SK-N-SH (cell line): ENCODE results near the gene FLYWCH1. TPM values are rescaled to one million over a fixed set of nuclear protein-coding genes. Genes with fewer than 3 reads are reported as not detected.
"Not testable (repeated sequence)": the region's sequence is repeated elsewhere in the genome, so short reads cannot be mapped to it uniquely, and the experiment has no call there.

Experiments used
- CTCF ChIA-PET: fragments of 300-600, 350-600 bp; formaldehyde crosslinking; extraction: SDS; loops from one replicate; lab custom pipeline; 2021; lab: Yijun Ruan, JAX
- POLR2A ChIA-PET: fragments of 350-600 bp; sonication (Branson Sonifier 250); formaldehyde crosslinking; extraction: SDS; loops from one replicate; lab custom pipeline; 2020; ENCODE audit warnings: antibody characterized with exemption, inconsistent platforms; lab: Yijun Ruan, JAX
- DNase-seq: peaks from one replicate; pipeline ENCODE4 v3.0.0; 2012
- H2AFZ ChIP-seq: fragments of 200-600 bp; sonication (generic); 2 replicates; pipeline ENCODE4 v1.8.1; 2016; ENCODE audit warnings: antibody characterized with exemption, mild to moderate bottlenecking, low read depth
- H3F3A ChIP-seq: fragments of 200-600 bp; sonication (generic); replicated peaks from 2 replicates; pipeline ENCODE3; 2016; ENCODE audit warnings: antibody characterized with exemption, mild to moderate bottlenecking; ENCODE audit not compliant: insufficient read depth
- H3K27ac ChIP-seq, 2 experiments: fragments of 200-500 bp in 1 of 2; fragments of 200-600 bp in 1 of 2; sonication (Bioruptor generic) in 1 of 2; sonication (generic), shearing (Covaris generic) in 1 of 2; 2 replicates each; pipeline versions ENCODE4 v1.5.1 to v1.6.1; 2014 to 2016; ENCODE audit warnings: low read depth in 2 of 2, inconsistent platforms in 1 of 2, low read length in 1 of 2, mild to moderate bottlenecking in 1 of 2, mixed read lengths in 1 of 2
- H3K27me3 ChIP-seq: fragments of 200-600 bp; sonication (generic), shearing (Covaris generic); 2 replicates; pipeline ENCODE4 v1.6.1; 2016; ENCODE audit warnings: mixed run types; ENCODE audit not compliant: insufficient read depth
- H3K36me3 ChIP-seq, 2 experiments: fragments of 200-500 bp in 1 of 2; fragments of 200-600 bp in 1 of 2; sonication (Bioruptor generic) in 1 of 2; sonication (generic) in 1 of 2; replicated peaks in 1 of 2; 2 replicates each; pipeline versions ENCODE3 to v1.5.1; 2014 to 2016; ENCODE audit warnings: low read length in 1 of 2, mild to moderate bottlenecking in 1 of 2; ENCODE audit not compliant: insufficient read depth in 2 of 2, control insufficient read depth in 1 of 2
- H3K4me1 ChIP-seq, 2 experiments: fragments of 200-500 bp in 1 of 2; fragments of 200-600 bp in 1 of 2; sonication (Bioruptor generic) in 1 of 2; sonication (generic), shearing (Covaris generic) in 1 of 2; 2 replicates each; pipeline versions ENCODE4 v1.5.1 to v1.6.1; 2014 to 2016; ENCODE audit warnings: low read depth in 1 of 2, low read length in 1 of 2, mixed run types in 1 of 2; ENCODE audit not compliant: insufficient read depth in 2 of 2, control insufficient read depth in 1 of 2
- H3K4me2 ChIP-seq: fragments of 200-600 bp; sonication (generic), shearing (Covaris generic); 2 replicates; pipeline ENCODE4 v1.6.1; 2017; ENCODE audit warnings: mixed run types
- H3K4me3 ChIP-seq, 2 experiments: fragments of 200-500 bp in 1 of 2; fragments of 200-600 bp in 1 of 2; sonication (Bioruptor generic) in 1 of 2; sonication (generic), shearing (Covaris generic) in 1 of 2; 2 replicates each; pipeline versions ENCODE4 v1.5.1 to v1.8.1; 2014 to 2016; ENCODE audit warnings: low read depth in 2 of 2, inconsistent platforms in 1 of 2, low read length in 1 of 2, mild to moderate bottlenecking in 1 of 2, mixed read lengths in 1 of 2, moderate library complexity in 1 of 2
- H3K79me2 ChIP-seq: fragments of 200-600 bp; sonication (generic); 2 replicates; pipeline ENCODE4 v1.8.1; 2017; ENCODE audit warnings: mild to moderate bottlenecking; ENCODE audit not compliant: insufficient read depth
- H3K9ac ChIP-seq: fragments of 200-600 bp; sonication (generic); 2 replicates; pipeline ENCODE4 v1.6.1; 2017; ENCODE audit warnings: mixed run types
- H3K9me2 ChIP-seq: fragments of 200-600 bp; sonication (generic); 2 replicates; pipeline ENCODE4 v1.6.1; 2017; ENCODE audit warnings: mixed run types
- H3K9me3 ChIP-seq: fragments of 200-600 bp; sonication (generic); 2 replicates; pipeline ENCODE4 v1.6.1; 2017; ENCODE audit warnings: mixed run types, mild to moderate bottlenecking, moderate library complexity
- H4K20me1 ChIP-seq: fragments of 200-600 bp; sonication (generic); 2 replicates; pipeline ENCODE4 v1.6.1; 2017; ENCODE audit warnings: mild to moderate bottlenecking, mixed run types; ENCODE audit not compliant: insufficient read depth
- CHD2 ChIP-seq: fragments of 150-350 bp; IDR thresholded peaks from 2 replicates; pipeline ENCODE4 v1.6.1; 2018; ENCODE audit warnings: low read length; ENCODE audit not compliant: partially characterized antibody
- EZH2phosphoT487 ChIP-seq: fragments of 200-600 bp; sonication (generic); IDR thresholded peaks from 2 replicates; pipeline ENCODE4 v1.6.1; 2017; ENCODE audit warnings: low read depth, mixed run types, mild to moderate bottlenecking, antibody characterized with exemption, moderate library complexity, borderline replicate concordance
- FOSL2 ChIP-seq: IDR thresholded peaks from 2 replicates; pipeline ENCODE4 v1.4.0; 2012; ENCODE audit warnings: low read depth, mild to moderate bottlenecking, moderate library complexity, borderline replicate concordance
- FOXJ3 ChIP-seq: sonication (generic); formaldehyde crosslinking; IDR thresholded peaks from 2 replicates; pipeline ENCODE4 v1.5.1; 2020; ENCODE audit warnings: mild to moderate bottlenecking, missing genetic modification reagents
- FOXM1 ChIP-seq: IDR thresholded peaks from 2 replicates; pipeline ENCODE4 v1.4.0; 2012; ENCODE audit warnings: low read depth, mild to moderate bottlenecking
- GABPA ChIP-seq: IDR thresholded peaks from 2 replicates; pipeline ENCODE4 v1.4.0; 2012; ENCODE audit warnings: low read depth, mild to moderate bottlenecking
- GATA2 ChIP-seq: sonication (generic); formaldehyde crosslinking; IDR thresholded peaks from 2 replicates; pipeline ENCODE4 v1.5.0; 2020; ENCODE audit warnings: mild to moderate bottlenecking, missing genetic modification reagents
- JUND ChIP-seq: IDR thresholded peaks from 2 replicates; pipeline ENCODE4 v1.4.0; 2012
- NFIC ChIP-seq: IDR thresholded peaks from 2 replicates; pipeline ENCODE4 v1.4.0; 2012; ENCODE audit warnings: borderline replicate concordance
- NRF1 ChIP-seq: IDR thresholded peaks from 2 replicates; pipeline ENCODE4 v1.6.1; 2012; ENCODE audit warnings: low read depth, mild to moderate bottlenecking, low read length
- RAD21 ChIP-seq: IDR thresholded peaks from 2 replicates; pipeline ENCODE4 v1.6.1; 2012; ENCODE audit warnings: mild to moderate bottlenecking, low read length
- REST ChIP-seq: IDR thresholded peaks from 2 replicates; pipeline ENCODE4 v1.6.1; 2012; ENCODE audit warnings: mild to moderate bottlenecking, low read depth, low read length, moderate library complexity
- RFX5 ChIP-seq: IDR thresholded peaks from 2 replicates; pipeline ENCODE4 v1.6.1; 2012; ENCODE audit warnings: mild to moderate bottlenecking, improper control_type of control experiment, low read length
- RXRA ChIP-seq: IDR thresholded peaks from 2 replicates; pipeline ENCODE4 v1.4.0; 2012; ENCODE audit warnings: low read depth, mild to moderate bottlenecking, borderline replicate concordance
- SIN3A ChIP-seq: IDR thresholded peaks from 2 replicates; pipeline ENCODE4 v1.6.1; 2012; ENCODE audit warnings: low read depth, mild to moderate bottlenecking, low read length, moderate library complexity, borderline replicate concordance
- SMC3 ChIP-seq: IDR thresholded peaks from 2 replicates; pipeline ENCODE4 v1.6.1; 2012; ENCODE audit warnings: low read depth, low read length, improper control_type of control experiment
- TEAD4 ChIP-seq: IDR thresholded peaks from 2 replicates; pipeline ENCODE4 v1.4.0; 2012; ENCODE audit warnings: mild to moderate bottlenecking, borderline replicate concordance; ENCODE audit not compliant: insufficient read depth
- YY1 ChIP-seq: IDR thresholded peaks from 2 replicates; pipeline ENCODE4 v1.4.0; 2012; ENCODE audit warnings: low read depth, mild to moderate bottlenecking
- WGBS: methylation state at CpG from one replicate; pipeline ENCODE4 v1.1.6; 2017; ENCODE audit warnings: low lambda C conversion rate; 5-methylcytosine and 5-hydroxymethylcytosine counted together
- polyA plus RNA-seq, 3 experiments: library from polyadenylated mRNA; depleted of rRNA; stranded (reverse); fragments of >200 nt; gene quantifications; 2 replicates each; pipeline ENCODE4 v1.2.3, GENCODE V29; 2012
- TF ChIP-seq, protein P1 (sequence below): fragments of 150-350 bp; IDR thresholded peaks from 2 replicates; pipeline ENCODE4 v1.6.1; 2017; ENCODE audit warnings: antibody characterized with exemption, low read length, low read depth, borderline replicate concordance

The FLYWCH1 gene
- polyA plus RNA-seq, 1 of the 3 experiments (the other 2 are of a cell fraction) = 30.1 TPM

GRCh38 chr16:2939968-2940367, 28.2 kb downstream of the FLYWCH1 start:
- TF ChIP-seq, protein P1, sequence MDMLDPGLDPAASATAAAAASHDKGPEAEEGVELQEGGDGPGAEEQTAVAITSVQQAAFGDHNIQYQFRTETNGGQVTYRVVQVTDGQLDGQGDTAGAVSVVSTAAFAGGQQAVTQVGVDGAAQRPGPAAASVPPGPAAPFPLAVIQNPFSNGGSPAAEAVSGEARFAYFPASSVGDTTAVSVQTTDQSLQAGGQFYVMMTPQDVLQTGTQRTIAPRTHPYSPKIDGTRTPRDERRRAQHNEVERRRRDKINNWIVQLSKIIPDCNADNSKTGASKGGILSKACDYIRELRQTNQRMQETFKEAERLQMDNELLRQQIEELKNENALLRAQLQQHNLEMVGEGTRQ = no peak
- TF ChIP-seq SMC3 (no peak), YY1 (no peak), SIN3A (no peak), EZH2phosphoT487 (no peak), CHD2 (no peak), GATA2 (CRISPR knock-in tag) (no peak), JUND (no peak), FOSL2 (no peak), NFIC (no peak), RXRA (no peak), RAD21 (no peak), REST (no peak), RFX5 (no peak)
- 94% methylated on average over 2 of the region's 2 CpGs for WGBS
- H3K9me3 ChIP-seq = no peaks in the 10 kb centered on the region
- no peak overlapping the region for H3K9ac ChIP-seq
- peaks cover 27 to 31% of the 10 kb centered on the region in 2 experiments for H3K36me3 ChIP-seq
- ChIA-PET POLR2A (no interaction called here), CTCF (interaction anchor here (1.4 to 4.7 kb wide), 4 partner anchors 13 to 45 kb away, joined by 3 to 21 read pairs (median 12); no protein-coding TSS in a partner anchor)
- no peak overlapping the region for H3K27ac ChIP-seq
- H3K4me2 ChIP-seq = no peak overlapping the region
- H3K9me2 ChIP-seq = no peaks in the 10 kb centered on the region
- H2AFZ ChIP-seq = no peak overlapping the region
- no peak for DNase-seq
- no peaks in the 10 kb centered on the region for H3K27me3 ChIP-seq
- H3K4me3 ChIP-seq = no peak overlapping the region
- H3F3A ChIP-seq = no peaks in the 10 kb centered on the region
- H3K79me2 ChIP-seq = no peaks in the 10 kb centered on the region
- no peaks in the 10 kb centered on the region for H4K20me1 ChIP-seq
- no peaks in the 10 kb centered on the region for H3K4me1 ChIP-seq

DNA sequence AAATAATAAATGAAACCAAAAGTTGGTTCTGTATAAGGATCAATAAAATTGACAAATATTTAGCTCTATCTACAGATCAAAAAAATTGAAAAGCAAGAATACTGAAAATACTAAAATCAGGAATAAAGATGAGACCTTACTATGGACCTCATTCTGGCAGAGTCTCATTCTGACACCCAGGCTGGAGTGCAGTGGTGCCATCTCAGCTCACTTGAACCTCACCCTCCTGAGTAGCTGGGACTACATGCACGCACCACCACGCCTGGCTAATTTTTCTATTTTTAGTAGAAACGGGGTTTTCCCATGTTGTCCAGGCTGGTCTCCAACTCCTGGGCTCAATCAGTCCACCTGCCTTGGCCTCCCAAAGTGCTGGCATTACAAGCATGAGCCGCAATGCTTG, 30.3 kb downstream of the FLYWCH1 start:
- ChIA-PET CTCF (interaction anchor here (0.6 to 4.7 kb wide), 5 partner anchors 15 to 28 kb away, joined by 3 to 21 read pairs (median 4); no protein-coding TSS in a partner anchor), POLR2A (no interaction called here)
- Histone ChIP-seq H3K9me2 (no peaks in the 10 kb centered on the region), H3K36me3 (peaks cover 25 to 33% of the 10 kb centered on the region in 2 experiments), H3K4me3 (no peak overlapping the region), H3K79me2 (no peaks in the 10 kb centered on the region), H2AFZ (no peak overlapping the region), H3F3A (no peaks in the 10 kb centered on the region), H3K27ac (no peak overlapping the region), H3K4me1 (no peaks in the 10 kb centered on the region), H3K27me3 (no peaks in the 10 kb centered on the region), H3K9me3 (no peaks in the 10 kb centered on the region), H3K4me2 (no peak overlapping the region), H4K20me1 (no peaks in the 10 kb centered on the region), H3K9ac (no peak overlapping the region)
- no peak for DNase-seq
- 95% methylated on average over 4 of the region's 4 CpGs for WGBS
- TF ChIP-seq GABPA (no peak), NFIC (no peak), RXRA (no peak), NRF1 (no peak), CHD2 (no peak), FOXM1 (no peak), SIN3A (no peak), FOXJ3 (no peak), TEAD4 (no peak)

- POLR2A ChIA-PET, DNase-seq, H4K20me1 ChIP-seq, H3K4me1 ChIP-seq, H3F3A ChIP-seq, H3K9ac ChIP-seq, H3K27me3 ChIP-seq, H3K9me3 ChIP-seq, H3K4me3 ChIP-seq, H3K4me2 ChIP-seq, H2AFZ ChIP-seq, H3K27ac ChIP-seq, H3K79me2 ChIP-seq, H3K9me2 ChIP-seq: not testable (repeated sequence)
- 87% methylated on average over 12 of the region's 12 CpGs for WGBS
- peaks cover 17 to 36% of the 10 kb centered on the region in 2 experiments for H3K36me3 ChIP-seq
- CTCF ChIA-PET = interaction anchor here (1.0 to 2.5 kb wide), 3 partner anchors 9 to 84 kb away, joined by 3 to 15 read pairs (median 3); no protein-coding TSS in a partner anchor
Measured at GRCh38 chr16:2943716-2944115, 32.0 kb downstream of the FLYWCH1 start.
